Right cardiac atrium (tissue), 5 donors: ENCODE measurements around the gene COLEC11. TPM values are rescaled to one million over a fixed set of nuclear protein-coding genes. Genes with fewer than 3 reads are reported as not detected.

Experiments used
- ATAC-seq, 2 donors: fragments of 200-7000 bp; cut with Tn5 transposase; one replicate each; pipeline versions ENCODE4 v1.8.0 to v1.9.1; 2020; ENCODE audit warnings: moderate library complexity in 2 of 2, mild to moderate bottlenecking in 1 of 2
- DNase-seq, 3 donors: peaks; one replicate each; pipeline ENCODE4 v3.0.0-alpha.2; 2020
- H3K27ac ChIP-seq: one replicate; pipeline ENCODE4 v1.5.1; 2013; ENCODE audit warnings: mild to moderate bottlenecking, low read length, control low read depth, moderate library complexity
- H3K27me3 ChIP-seq: one replicate; pipeline ENCODE4 v1.6.1; 2013; ENCODE audit not compliant: control insufficient read depth, insufficient read depth
- H3K4me1 ChIP-seq: one replicate; pipeline ENCODE4 v1.6.1; 2013; ENCODE audit warnings: low read length; ENCODE audit not compliant: control insufficient read depth, insufficient read depth
- H3K4me3 ChIP-seq: one replicate; pipeline ENCODE4 v1.5.1; 2013; ENCODE audit warnings: low read length, control low read depth
- H3K9me3 ChIP-seq: one replicate; pipeline ENCODE4 v1.6.1; 2013; ENCODE audit warnings: low read length; ENCODE audit not compliant: control insufficient read depth
- WGBS: extraction: QIAGEN DNeasy Blood & Tissue Kit; methylation state at CpG from one replicate; pipeline ENCODE4 v1.1.7; 2013; 5-methylcytosine and 5-hydroxymethylcytosine counted together
- intact Hi-C, 4 donors: fragments of 100-400 bp; cut with DNase I; formaldehyde crosslinking; loops; one replicate each; pipeline versions ENCODE4 v1.11.0 to v1.14.0; 2022 to 2023
- polyA plus RNA-seq: library from polyadenylated mRNA; stranded (reverse); fragments of 200-250 nt; gene quantifications from one replicate; pipeline ENCODE4 v1.2.3, GENCODE V29; 2013
- total RNA-seq, 4 donors: library from RNA; stranded (reverse); fragmentation: NEBNext Ultra II Directional; extraction: Animal tissue kit (Norgen Biotek cat#: 25700); gene quantifications; one replicate each; pipeline ENCODE4 v1.2.1, GENCODE V29; 2021
- donor health status: healthy with polysubstance abuse.
- donor health status: DM: no; HTN: yes; CAD: no.
- donor health status: DM: no; HTN: no; CAD: no.
- donor health status: DM: no; HTN: yes; CAD: no; lungs with severe emphysema.
- donor health status: DM: yes; HTN: yes; CAD: no.

COLEC11 gene
- total and polyA plus RNA-seq, 5 donors: 12.5 to 70.6 (median 47.6) TPM

DNA sequence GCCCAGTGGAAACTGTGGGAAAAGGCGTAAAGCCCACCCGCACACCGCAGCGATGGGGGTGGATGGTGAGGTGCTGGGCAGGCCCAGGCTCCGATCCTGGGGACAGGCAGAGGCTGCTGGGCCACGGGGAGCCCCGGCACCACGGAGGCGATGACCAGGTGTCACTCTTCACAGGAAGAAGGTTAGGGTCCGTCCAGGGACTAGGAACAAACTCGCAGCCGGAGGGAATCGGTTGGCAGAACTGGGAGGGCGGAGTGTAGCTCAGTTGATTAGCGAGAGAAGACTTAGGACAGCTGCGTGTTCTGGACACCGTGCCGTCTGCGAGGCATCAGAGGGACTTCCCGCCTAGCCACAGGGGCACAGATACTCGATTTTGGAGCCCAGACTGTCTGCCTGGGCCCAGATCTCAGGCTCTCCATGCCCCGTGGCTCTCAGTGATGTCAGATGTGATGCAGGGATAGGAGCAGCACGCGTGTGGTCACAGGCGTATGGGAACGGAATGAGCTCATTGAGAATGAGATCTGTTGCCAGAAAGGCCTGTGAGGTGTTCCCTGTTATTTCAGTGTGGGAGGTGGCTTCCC lies 47.0 kb downstream of the COLEC11 start:
- Histone ChIP-seq H3K4me1 (no peaks in the 10 kb centered on the region), H3K9me3 (no peaks in the 10 kb centered on the region), H3K27me3 (no peaks in the 10 kb centered on the region), H3K4me3 (no peak overlapping the region), H3K27ac (no peak overlapping the region)
- intact Hi-C loops: loop anchor here in 1 of 4 donors (10.0 kb wide), 1 partner anchor 57 kb away; no protein-coding TSS in a partner anchor
- ATAC-seq (no peak), DNase-seq (no peak)
- WGBS: 78% methylated on average over 26 of the region's 26 CpGs

DNA sequence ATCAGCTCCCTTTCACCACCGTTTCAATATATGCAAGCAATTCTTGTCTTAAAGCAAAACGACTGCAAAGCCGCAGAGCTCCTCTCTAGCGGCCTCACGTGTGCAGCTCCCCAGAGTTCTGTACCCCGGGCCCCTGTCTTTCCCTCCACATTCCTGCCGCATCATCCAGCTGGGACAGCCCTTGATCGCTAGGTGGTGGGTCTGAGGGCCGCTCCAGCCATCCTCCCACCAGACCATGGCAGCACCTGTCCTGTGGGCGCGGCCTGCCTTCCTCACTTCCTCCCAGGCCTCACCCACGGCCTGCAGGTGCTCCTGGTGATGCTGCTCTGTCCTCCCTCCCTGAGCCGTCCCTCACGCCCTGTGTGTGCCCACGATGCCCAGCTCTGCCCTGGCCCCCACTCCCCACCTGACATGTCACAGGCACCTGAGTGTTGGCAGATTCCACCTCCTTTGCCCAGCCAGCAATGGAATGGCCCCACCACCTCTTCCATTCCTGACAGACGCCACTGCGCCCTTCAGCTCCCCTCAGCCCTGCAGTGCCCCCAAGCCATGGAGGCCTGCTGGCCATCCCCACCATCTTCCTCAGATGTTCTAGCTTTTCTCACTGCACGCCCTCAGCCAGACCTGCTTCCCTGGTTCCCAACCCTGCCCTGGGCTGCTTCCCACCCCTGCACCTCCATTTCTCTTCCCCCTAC lies 47.8 kb downstream of the COLEC11 start:
- Histone ChIP-seq H3K27ac (no peak overlapping the region), H3K4me3 (no peak overlapping the region), H3K4me1 (no peaks in the 10 kb centered on the region), H3K9me3 (no peaks in the 10 kb centered on the region), H3K27me3 (no peaks in the 10 kb centered on the region)
- intact Hi-C loops: loop anchor here in 1 of 4 donors (10.0 kb wide), 1 partner anchor 58 kb away; no protein-coding TSS in a partner anchor
- DNase-seq (peak in 2 of 3 donors; percentile 19 to 27), ATAC-seq (no peak)
- 82% methylated on average over 18 of the region's 18 CpGs for WGBS

DNA sequence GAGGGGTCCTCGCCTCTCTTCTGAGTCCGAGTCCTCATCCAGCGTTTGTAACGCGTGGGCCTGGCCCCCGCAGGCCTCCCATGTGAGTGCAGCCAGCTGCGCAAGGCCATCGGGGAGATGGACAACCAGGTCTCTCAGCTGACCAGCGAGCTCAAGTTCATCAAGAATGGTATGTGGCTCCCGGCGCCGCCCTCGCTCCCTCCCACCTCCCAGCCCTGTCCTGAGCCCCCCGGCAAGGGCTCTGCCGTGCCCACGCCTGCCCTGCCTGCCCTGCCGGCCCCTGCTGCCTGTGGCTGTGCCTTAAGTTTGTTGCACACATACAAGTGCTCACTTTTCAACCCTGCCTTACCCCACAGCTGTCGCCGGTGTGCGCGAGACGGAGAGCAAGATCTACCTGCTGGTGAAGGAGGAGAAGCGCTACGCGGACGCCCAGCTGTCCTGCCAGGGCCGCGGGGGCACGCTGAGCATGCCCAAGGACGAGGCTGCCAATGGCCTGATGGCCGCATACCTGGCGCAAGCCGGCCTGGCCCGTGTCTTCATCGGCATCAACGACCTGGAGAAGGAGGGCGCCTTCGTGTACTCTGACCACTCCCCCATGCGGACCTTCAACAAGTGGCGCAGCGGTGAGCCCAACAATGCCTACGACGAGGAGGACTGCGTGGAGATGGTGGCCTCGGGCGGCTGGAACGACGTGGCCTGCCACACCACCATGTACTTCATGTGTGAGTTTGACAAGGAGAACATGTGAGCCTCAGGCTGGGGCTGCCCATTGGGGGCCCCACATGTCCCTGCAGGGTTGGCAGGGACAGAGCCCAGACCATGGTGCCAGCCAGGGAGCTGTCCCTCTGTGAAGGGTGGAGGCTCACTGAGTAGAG lies 48.7 kb downstream of the COLEC11 start:
- no peak overlapping the region for H3K27ac ChIP-seq
- ATAC-seq (no peak), DNase-seq (peak in 2 of 3 donors; percentile 34 to 42)
- H3K9me3 ChIP-seq: no peaks in the 10 kb centered on the region
- no peaks in the 10 kb centered on the region for H3K4me1 ChIP-seq
- WGBS: 94% methylated on average over 48 of the region's 48 CpGs
- H3K4me3 ChIP-seq: no peak overlapping the region
- intact Hi-C loops: loop anchor here in 1 of 4 donors (10.0 kb wide), 1 partner anchor 59 kb away; no protein-coding TSS in a partner anchor
- H3K27me3 ChIP-seq: no peaks in the 10 kb centered on the region

DNA sequence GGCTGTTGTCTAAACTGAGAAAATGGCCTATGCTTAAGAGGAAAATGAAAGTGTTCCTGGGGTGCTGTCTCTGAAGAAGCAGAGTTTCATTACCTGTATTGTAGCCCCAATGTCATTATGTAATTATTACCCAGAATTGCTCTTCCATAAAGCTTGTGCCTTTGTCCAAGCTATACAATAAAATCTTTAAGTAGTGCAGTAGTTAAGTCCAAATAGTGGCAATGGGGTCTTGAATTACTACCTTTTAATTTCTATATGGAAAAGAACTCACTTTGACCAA lies 49.3 kb downstream of the COLEC11 start:
- ATAC-seq (no peak), DNase-seq (no peak)
- no peaks in the 10 kb centered on the region for H3K4me1 ChIP-seq
- no peak overlapping the region for H3K4me3 ChIP-seq
- no peaks in the 10 kb centered on the region for H3K9me3 ChIP-seq
- intact Hi-C loops: loop anchor here in 1 of 4 donors (10.0 kb wide), 1 partner anchor 59 kb away; no protein-coding TSS in a partner anchor
- H3K27me3 ChIP-seq: no peaks in the 10 kb centered on the region
- H3K27ac ChIP-seq: no peak overlapping the region

DNA sequence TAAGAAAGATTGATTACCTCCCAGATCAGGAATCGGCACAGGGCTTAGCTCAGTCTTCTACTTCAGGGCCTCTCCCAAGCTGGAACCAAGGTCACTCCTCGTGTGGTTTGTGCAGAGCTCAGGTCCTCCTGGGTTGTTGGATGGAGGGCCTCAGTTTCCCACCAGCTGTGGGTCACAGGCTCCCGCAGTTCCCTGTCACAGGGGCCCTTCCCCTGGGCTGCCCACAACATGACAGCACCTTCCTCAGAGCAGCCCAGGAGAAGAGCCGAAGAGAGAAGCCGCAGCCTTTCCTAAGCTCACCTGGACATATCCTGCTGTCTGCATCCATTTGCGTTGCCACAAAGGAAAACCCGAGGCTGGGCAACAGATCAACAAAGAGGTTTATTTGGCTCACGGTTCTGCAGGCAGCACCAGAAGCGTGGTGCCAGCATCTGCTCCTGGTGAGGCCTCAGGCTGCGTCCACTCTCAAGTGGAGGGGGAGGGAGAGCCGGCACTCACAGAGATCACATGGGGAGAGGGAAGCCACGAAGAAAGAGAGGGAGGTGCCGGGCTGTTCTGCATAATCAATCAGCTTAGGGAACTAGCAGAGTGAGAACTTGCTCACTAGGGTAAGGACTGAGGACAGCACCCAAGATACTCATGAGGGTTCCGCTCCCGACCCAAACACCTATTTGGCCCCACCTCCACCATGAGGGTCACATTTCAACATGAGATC lies 50.1 kb downstream of the COLEC11 start:
- Histone ChIP-seq H3K9me3 (no peaks in the 10 kb centered on the region), H3K27ac (no peak overlapping the region), H3K27me3 (no peaks in the 10 kb centered on the region), H3K4me1 (no peaks in the 10 kb centered on the region), H3K4me3 (no peak overlapping the region)
- WGBS: 86% methylated on average over 15 of the region's 15 CpGs
- ATAC-seq (no peak), DNase-seq (no peak)
- intact Hi-C loops: loop anchor here in 1 of 4 donors (10.0 kb wide), 1 partner anchor 60 kb away; no protein-coding TSS in a partner anchor

DNA sequence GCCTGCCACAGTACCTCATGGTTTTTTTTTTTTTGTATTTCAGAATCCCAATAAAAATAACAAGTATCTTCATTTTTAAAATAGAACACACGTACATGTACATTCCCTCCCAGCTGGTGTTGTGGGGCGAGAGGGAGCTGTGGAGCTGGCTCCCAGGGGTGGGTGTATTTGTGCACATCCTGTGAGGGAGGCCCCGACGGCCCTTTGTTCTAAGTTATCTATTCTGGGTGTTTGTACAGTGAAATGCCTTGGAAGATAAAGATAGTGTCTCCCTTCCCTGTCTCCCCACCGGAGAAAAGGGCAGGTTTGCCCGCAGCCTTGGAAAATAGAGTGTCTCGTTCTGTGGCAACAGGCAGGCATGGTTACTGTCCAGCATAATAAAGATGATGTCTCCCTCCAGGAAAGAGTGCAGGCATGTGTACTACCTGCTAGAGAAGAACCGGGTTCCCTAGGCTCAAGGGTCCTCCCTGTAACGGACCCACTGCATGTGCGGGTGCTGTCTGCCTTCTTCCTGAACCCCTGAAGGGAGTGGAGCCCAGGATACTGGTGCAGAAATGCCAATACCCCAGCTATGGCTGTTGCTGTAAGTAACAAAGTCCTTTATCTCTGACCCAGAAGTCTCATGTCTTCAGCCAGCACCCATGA lies 51.0 kb downstream of the COLEC11 start:
- ATAC-seq (peak in 1 of 2 donors; percentile 49), DNase-seq (peak in 1 of 3 donors; percentile 39)
- WGBS: 71% methylated on average over 10 of the region's 10 CpGs
- no peaks in the 10 kb centered on the region for H3K4me1 ChIP-seq
- intact Hi-C loops: loop anchor here in 1 of 4 donors (10.0 kb wide), 1 partner anchor 61 kb away; no protein-coding TSS in a partner anchor
- H3K9me3 ChIP-seq: no peaks in the 10 kb centered on the region
- no peaks in the 10 kb centered on the region for H3K27me3 ChIP-seq
- H3K4me3 ChIP-seq: no peak overlapping the region
- no peak overlapping the region for H3K27ac ChIP-seq

DNA sequence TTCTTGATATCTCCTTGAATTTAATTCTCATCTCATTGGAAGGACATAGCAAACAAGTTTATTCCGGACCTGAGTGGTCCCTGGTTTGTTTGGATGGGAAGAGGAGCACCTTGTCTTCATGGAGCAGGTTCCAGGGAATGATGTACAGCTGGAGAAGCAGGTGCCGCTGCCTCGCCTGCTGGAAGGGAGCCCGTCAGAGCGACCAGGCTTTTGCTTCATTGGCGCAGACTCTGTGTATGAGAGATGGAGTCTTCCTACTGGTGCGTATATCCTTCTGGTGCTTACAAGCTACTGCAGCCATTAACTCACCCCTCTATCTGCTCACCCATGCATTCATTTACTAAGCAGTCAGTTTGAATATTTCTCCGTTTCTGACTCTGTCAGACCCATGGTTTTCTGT lies 51.5 kb downstream of the COLEC11 start:
- no peak overlapping the region for H3K4me3 ChIP-seq
- H3K9me3 ChIP-seq: no peaks in the 10 kb centered on the region
- 91% methylated on average over 8 of the region's 8 CpGs for WGBS
- no peak for ATAC-seq
- no peaks in the 10 kb centered on the region for H3K27me3 ChIP-seq
- intact Hi-C loops: loop anchor here in 1 of 4 donors (10.0 kb wide), 1 partner anchor 62 kb away; no protein-coding TSS in a partner anchor
- no peak for DNase-seq
- no peak overlapping the region for H3K27ac ChIP-seq
- no peaks in the 10 kb centered on the region for H3K4me1 ChIP-seq

DNA sequence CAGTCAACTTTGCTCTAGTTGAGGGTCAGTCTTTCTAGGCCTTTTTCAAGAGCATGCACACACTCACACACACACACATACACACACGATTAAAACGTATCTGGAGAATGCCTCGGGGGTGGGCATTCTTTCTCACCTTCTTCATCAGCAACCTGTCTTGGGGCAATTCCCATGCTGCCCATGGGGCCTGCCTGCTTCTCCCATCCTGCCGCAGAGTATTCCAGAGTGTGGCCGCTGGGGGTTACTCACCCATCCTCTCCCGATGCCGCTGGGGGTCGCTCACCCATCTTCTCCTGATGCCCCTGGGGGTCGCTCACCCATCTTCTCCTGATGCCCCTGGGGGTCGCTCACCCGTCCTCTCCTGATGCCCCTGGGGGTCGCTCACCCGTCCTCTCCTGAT lies 52.3 kb downstream of the COLEC11 start:
- H3K27me3 ChIP-seq: no peaks in the 10 kb centered on the region
- DNase-seq: no peak
- H3K9me3 ChIP-seq: no peaks in the 10 kb centered on the region
- no peaks in the 10 kb centered on the region for H3K4me1 ChIP-seq
- no peak for ATAC-seq
- intact Hi-C loops: loop anchor here in 1 of 4 donors (10.0 kb wide), 1 partner anchor 62 kb away; no protein-coding TSS in a partner anchor
- H3K27ac ChIP-seq: no peak overlapping the region
- 71% methylated on average over 13 of the region's 13 CpGs for WGBS
- H3K4me3 ChIP-seq: no peak overlapping the region

DNA sequence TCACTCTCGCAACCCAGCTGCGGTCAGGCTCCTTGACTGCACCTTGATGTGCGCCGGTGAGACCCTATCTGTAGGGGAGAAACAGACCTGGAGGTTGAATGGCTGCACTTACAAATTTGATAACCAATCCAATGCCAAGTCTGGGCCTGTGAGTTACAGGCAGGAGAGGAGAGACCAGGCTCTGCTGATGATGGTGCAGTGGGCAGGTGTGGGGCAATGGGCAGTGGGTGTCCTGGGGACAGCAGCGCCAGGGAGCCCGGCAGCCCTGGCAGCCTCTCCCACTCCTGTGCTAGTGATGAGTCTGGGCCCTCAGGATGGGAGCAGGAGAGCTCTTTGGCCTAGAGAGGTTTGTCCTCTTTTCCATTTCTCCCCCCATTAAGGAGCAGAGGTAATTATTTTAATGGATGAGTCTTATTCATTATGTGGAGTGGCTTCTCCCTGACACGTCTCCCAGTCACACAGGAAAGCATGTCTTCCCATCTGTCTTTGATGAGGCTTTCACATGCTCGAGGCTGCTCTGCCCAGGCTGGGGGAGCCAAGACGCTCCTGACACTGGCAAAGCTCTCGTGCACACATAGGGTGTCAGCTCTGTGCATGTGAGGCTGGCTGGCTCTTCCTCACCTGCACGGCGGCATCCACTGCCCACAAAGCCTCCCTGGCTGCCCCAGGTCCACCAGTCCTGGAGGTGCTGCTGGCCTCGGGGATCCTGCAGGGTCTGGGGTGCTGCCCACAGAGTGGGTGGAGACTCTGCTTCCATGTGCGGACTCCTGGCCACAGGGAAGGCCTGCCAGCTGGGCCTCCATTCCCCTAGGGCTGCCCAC lies 53.1 kb downstream of the COLEC11 start:
- Histone ChIP-seq H3K4me3 (no peak overlapping the region), H3K27ac (no peak overlapping the region), H3K27me3 (no peaks in the 10 kb centered on the region), H3K4me1 (no peaks in the 10 kb centered on the region), H3K9me3 (no peaks in the 10 kb centered on the region)
- 87% methylated on average over 14 of the region's 14 CpGs for WGBS
- ATAC-seq: no peak
- intact Hi-C loops: loop anchor here in 1 of 4 donors (10.0 kb wide), 1 partner anchor 63 kb away; no protein-coding TSS in a partner anchor
- no peak for DNase-seq
